Stimulated activated CD8-positive, alpha-beta memory T cell treated with anti-CD3 and anti-CD28 coated beads, Interleukin-12 subunit alpha, Interleukin-12 subunit beta, amount 100 ng/mL, for 4 hours (primary cell): ENCODE data around the gene APBB1IP.
"Not testable (repeated sequence)": the region's sequence is repeated elsewhere in the genome, so short reads cannot be mapped to it uniquely, and the experiment has no call there.

Experiments used
- DNase-seq: peaks from one replicate; pipeline ENCODE4 v3.0.0-alpha.2; 2020; ENCODE audit warnings: low read depth

The APBB1IP gene, protein sequence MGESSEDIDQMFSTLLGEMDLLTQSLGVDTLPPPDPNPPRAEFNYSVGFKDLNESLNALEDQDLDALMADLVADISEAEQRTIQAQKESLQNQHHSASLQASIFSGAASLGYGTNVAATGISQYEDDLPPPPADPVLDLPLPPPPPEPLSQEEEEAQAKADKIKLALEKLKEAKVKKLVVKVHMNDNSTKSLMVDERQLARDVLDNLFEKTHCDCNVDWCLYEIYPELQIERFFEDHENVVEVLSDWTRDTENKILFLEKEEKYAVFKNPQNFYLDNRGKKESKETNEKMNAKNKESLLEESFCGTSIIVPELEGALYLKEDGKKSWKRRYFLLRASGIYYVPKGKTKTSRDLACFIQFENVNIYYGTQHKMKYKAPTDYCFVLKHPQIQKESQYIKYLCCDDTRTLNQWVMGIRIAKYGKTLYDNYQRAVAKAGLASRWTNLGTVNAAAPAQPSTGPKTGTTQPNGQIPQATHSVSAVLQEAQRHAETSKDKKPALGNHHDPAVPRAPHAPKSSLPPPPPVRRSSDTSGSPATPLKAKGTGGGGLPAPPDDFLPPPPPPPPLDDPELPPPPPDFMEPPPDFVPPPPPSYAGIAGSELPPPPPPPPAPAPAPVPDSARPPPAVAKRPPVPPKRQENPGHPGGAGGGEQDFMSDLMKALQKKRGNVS

GRCh38 chr10:26437637-26438461 is at the start of gene APBB1IP:
APBB1IP (plus strand) TSS chr10:26438341; CDS start chr10:26492327, 53,986 bp downstream.
- peak; percentile 28 for DNase-seq

GRCh38 chr10:26389533-26389932 is 48.6 kb upstream of the APBB1IP start:
- DNase-seq = no peak

GRCh38 chr10:26391701-26392695 is 46.1 kb upstream of the APBB1IP start:
- no peak for DNase-seq

- not testable (repeated sequence) for DNase-seq
Observed at GRCh38 chr10:26398353-26398752, 39.8 kb upstream of the APBB1IP start.

GRCh38 chr10:26407406-26407969 is 30.7 kb upstream of the APBB1IP start:
- no peak for DNase-seq

- DNase-seq = no peak
Observed at GRCh38 chr10:26408858-26409494, 29.2 kb upstream of the APBB1IP start.

GRCh38 chr10:26410356-26410755 is 27.8 kb upstream of the APBB1IP start:
- no peak for DNase-seq

DNA sequence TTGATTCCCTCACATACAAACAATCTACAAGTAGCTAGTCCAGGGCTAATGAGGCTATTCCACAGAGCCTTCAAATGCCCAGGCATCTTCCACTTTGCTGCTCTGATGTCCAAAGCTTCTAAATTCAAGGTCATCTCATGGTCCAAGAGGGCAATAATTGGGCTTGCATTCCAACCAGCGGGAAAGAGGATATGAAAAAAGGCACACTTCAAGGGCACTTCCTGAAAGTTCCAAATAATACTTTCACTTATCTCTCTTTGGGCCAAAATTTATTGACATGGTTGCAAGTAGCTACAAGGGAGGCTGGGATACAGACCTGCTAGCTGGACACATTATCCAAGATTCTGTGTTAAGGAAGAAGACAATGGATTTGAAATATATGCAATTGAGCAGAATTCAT is 25.2 kb upstream of the APBB1IP start:
- no peak for DNase-seq

- DNase-seq = no peak
Observed at GRCh38 chr10:26413375-26413774, 24.8 kb upstream of the APBB1IP start.

GRCh38 chr10:26417136-26417535 is 21.0 kb upstream of the APBB1IP start:
- no peak for DNase-seq

- no peak for DNase-seq
Observed at GRCh38 chr10:26422977-26423376, 15.2 kb upstream of the APBB1IP start.

GRCh38 chr10:26423722-26424121 is 14.4 kb upstream of the APBB1IP start:
- DNase-seq = no peak

- DNase-seq = no peak
Observed at GRCh38 chr10:26430641-26431163, 7.4 kb upstream of the APBB1IP start.

GRCh38 chr10:26432938-26433337 is 5.2 kb upstream of the APBB1IP start:
- no peak for DNase-seq

DNA sequence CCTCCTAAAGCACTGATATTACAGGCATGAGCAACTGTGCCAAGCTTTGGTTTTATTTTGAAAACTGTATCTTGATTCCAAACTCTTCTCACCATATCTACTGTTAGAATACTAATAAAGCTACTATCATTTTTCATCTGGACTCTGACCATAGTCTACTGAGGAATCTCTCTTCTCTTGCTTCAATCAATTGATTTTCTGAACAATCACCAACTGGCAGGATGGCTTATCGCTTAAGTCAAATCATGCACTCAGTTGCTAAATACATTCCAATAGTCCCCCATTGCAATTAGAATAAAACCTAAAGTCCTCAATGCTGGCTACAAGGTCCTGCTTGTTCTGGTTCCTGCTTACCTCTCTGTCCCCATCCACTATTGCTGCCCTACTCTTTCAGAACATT is 2.3 kb upstream of the APBB1IP start:
- DNase-seq = no peak

DNA sequence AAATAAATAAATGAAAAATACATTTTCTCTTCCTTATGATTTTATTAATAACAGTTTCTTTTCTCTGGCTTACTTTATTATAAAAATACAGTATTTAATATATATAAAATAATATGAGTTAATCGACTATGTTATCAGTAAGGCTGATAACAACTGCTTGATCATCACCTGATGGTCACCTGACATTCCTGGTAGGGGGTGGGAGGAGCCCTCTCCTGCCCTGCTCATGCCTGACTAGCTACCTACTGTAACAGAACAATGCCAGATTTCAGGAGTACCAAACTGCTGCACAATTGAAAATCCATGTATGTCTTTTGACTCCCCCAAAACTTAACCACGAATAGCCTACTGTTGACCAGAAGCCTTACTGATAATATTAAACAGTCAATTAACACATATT is 1.3 kb upstream of the APBB1IP start:
- DNase-seq = no peak

GRCh38 chr10:26438534-26439341 is 597 bp downstream of the APBB1IP start:
- peak; percentile 69 for DNase-seq

DNA sequence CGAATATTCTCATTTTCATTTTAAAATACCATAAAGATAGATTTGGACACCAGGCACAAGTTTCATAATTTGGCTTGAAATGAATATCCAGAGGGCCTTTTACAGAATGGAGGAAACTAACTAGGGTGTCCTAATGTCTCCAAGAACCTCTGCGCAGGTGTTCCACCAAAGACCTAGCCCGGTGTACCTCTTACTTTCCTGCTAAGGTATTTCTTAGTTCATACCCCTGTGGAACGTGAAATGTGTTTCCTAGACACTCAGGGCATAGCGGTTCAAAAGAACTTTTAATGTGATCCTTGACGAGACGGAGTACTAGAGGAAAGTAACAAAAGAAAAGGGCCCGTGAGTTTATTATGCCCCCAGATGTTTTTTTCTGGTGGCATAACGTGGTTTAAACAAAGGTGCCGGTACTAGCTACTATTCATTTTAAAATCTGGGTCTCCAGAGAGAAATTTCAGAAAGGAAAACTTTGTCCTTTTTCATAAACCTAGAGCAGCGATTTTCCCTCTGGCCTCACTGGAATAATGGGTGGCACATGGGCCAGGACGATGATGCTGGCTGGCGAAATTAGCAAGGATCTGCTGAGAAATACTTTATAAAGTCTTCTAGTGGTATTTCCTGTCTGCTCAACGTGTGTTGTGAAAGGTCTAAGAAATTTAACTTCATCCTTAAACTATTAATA is 1.4 kb downstream of the APBB1IP start:
- no peak for DNase-seq

GRCh38 chr10:26440088-26440470 is 1.9 kb downstream of the APBB1IP start:
- no peak for DNase-seq
